GM12801 (cell line): Measurements from ENCODE around the gene SNX25.

Experiments used
- CTCF ChIP-seq: IDR thresholded peaks from one replicate; pipeline ENCODE4 v1.5.1; 2011; ENCODE audit warnings: control low read depth; ENCODE audit not compliant: insufficient read length; ENCODE audit errors: extremely low read depth

Gene SNX25

DNA sequence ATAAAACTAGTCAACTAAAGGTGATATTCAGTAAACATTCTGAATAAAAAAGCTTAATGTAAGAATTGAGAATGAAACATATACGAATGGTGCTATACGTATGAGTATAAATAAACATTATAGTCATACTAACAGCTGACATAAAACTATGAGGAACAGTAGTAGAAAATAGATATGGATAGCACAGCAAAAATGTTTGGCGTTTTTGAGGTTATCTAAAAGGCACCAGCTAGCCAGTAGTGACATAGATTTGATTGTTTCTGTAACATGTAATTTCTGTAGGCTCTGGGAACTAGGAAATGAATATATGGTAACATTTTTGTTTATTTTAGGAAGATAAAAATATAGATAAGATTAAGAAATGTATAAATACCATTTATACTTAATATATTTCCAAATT, 69.3 kb downstream of the SNX25 start:
- TF ChIP-seq CTCF = no peak

GRCh38 chr4:185280608-185281007, 71.2 kb downstream of the SNX25 start:
- TF ChIP-seq CTCF = no peak

DNA sequence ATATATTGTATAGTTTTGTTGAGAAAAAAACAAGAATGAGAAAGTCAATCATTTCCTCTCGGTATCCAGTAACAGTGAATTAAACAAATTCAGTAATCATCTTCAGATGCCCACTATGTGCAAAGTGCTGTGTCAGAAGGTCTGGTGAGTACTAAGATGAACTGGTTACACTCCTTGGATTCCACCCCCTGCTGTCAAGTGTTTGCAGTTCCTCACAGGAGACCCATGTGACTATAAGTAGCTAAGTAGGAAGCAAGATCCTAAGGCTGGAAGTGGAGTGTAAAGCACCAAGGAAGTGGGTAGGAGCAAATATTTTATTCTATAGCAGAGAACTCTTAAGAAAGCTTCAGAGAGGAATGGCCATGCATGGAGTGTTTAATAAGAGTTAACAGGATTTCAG, 73.6 kb downstream of the SNX25 start:
- no peak for TF ChIP-seq CTCF

GRCh38 chr4:185283723-185284122, 74.3 kb downstream of the SNX25 start:
- TF ChIP-seq CTCF = no peak

DNA sequence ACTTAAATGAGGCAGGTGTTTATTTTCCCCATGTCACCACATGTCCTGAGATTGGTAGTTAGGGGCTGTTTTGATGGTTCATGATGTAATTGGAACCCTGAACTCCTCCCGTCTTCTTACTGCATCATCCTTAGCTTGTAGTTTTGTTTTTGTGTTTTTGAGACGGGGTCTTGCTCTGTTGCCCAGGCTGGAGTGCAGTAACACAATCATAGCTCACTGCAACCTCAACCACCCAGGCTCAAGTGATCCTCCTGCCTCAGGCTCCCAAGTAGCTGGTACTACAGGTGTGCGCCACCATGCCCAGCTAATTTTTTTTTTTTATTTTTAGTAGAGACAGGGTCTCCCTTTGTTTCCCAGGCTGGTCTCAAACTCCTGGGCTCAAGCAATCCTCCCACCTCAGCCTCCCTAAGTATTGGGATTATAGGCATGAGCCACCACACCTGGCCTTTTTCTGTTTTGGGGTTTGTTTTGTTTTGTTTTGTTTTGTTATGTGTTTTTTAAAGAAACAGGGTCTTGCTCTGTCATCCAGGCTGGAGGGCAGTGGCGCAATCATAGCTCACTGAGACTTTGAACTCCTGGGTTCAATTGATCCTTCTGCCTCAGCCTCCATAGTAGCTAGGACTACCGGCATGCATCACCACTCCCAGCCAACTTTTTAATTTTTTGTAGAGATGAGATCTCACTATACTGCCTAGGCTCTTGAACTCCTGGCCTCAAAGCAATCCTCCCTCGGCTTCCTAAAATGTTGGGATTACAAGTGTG, 76.4 kb downstream of the SNX25 start:
- no peak for TF ChIP-seq CTCF

GRCh38 chr4:185286571-185286970, 77.2 kb downstream of the SNX25 start:
- no peak for TF ChIP-seq CTCF

- no peak for TF ChIP-seq CTCF
Measured at GRCh38 chr4:185287031-185287430, 77.6 kb downstream of the SNX25 start.
